Midbrain (tissue), 1 donor: ENCODE measurements around the gene NKPD1.

Source experiments
- DNase-seq: peaks from one replicate; lab custom pipeline; 2025; lab: John Stamatoyannopoulos, UW

The NKPD1 gene

GRCh38 chr19:45154064-45154827, 6.5 kb downstream of the NKPD1 start:
- DNase-seq = no peak

GRCh38 chr19:45153339-45154063, 7.3 kb downstream of the NKPD1 start:
- peak; percentile 49 for DNase-seq

GRCh38 chr19:45152504-45153338, 8.1 kb downstream of the NKPD1 start:
- no peak for DNase-seq

GRCh38 chr19:45151821-45152503, 8.8 kb downstream of the NKPD1 start:
- no peak for DNase-seq

GRCh38 chr19:45151320-45151719, 9.5 kb downstream of the NKPD1 start:
- no peak for DNase-seq

GRCh38 chr19:45150751-45151281, 10.0 kb downstream of the NKPD1 start:
- no peak for DNase-seq

- DNase-seq = no peak
Observed at GRCh38 chr19:45150180-45150579, 10.6 kb downstream of the NKPD1 start.

GRCh38 chr19:45149129-45149528, 11.7 kb downstream of the NKPD1 start:
- no peak for DNase-seq

GRCh38 chr19:45147835-45148676, 12.7 kb downstream of the NKPD1 start:
- no peak for DNase-seq

- no peak for DNase-seq
Observed at GRCh38 chr19:45146741-45147205, 14.0 kb downstream of the NKPD1 start.

GRCh38 chr19:45146251-45146650, 14.5 kb downstream of the NKPD1 start:
- DNase-seq = no peak

- DNase-seq = no peak
Observed at GRCh38 chr19:45145270-45146189, 15.3 kb downstream of the NKPD1 start.

- no peak for DNase-seq
Observed at GRCh38 chr19:45144431-45145269, 16.1 kb downstream of the NKPD1 start.

GRCh38 chr19:45142726-45143110, 18.1 kb downstream of the NKPD1 start:
- no peak for DNase-seq

GRCh38 chr19:45142016-45142725, 18.6 kb downstream of the NKPD1 start:
- no peak for DNase-seq

- DNase-seq = no peak
Observed at GRCh38 chr19:45141203-45141900, 19.4 kb downstream of the NKPD1 start.

- no peak for DNase-seq
Observed at GRCh38 chr19:45140533-45140932, 20.2 kb downstream of the NKPD1 start.
